Omental fat pad (tissue), 4 donors: ENCODE measurements around the gene ENHO. TPM values are rescaled to one million over a fixed set of nuclear protein-coding genes. Genes with fewer than 3 reads are reported as not detected.
"Not testable (repeated sequence)": the region's sequence is repeated elsewhere in the genome, so short reads cannot be mapped to it uniquely, and the experiment has no call there.

Experiments
- ATAC-seq: fragments of 150-250 bp; one replicate; pipeline ENCODE4 v1.9.1; 2016; ENCODE audit warnings: mild to moderate bottlenecking, moderate library complexity; ENCODE audit not compliant: low FRiP score
- DNase-seq: peaks from one replicate; pipeline ENCODE4 v3.0.0-alpha.2; 2019; ENCODE audit warnings: low spot score
- CTCF ChIP-seq, 3 donors: fragments of 450-650 bp; IDR thresholded peaks; one replicate each; pipeline ENCODE4 v1.5.1; 2016 to 2017; ENCODE audit warnings: antibody characterized with exemption in 3 of 3, mild to moderate bottlenecking in 3 of 3, moderate library complexity in 2 of 3
- total RNA-seq, 4 donors: library from RNA; depleted of rRNA; stranded (reverse); fragments of >200 nt; gene quantifications; one replicate each; pipeline ENCODE4 v1.1.0, GENCODE V29; 2016

ENHO gene
- total RNA-seq, 4 donors from 2014 or later: not detected

DNA sequence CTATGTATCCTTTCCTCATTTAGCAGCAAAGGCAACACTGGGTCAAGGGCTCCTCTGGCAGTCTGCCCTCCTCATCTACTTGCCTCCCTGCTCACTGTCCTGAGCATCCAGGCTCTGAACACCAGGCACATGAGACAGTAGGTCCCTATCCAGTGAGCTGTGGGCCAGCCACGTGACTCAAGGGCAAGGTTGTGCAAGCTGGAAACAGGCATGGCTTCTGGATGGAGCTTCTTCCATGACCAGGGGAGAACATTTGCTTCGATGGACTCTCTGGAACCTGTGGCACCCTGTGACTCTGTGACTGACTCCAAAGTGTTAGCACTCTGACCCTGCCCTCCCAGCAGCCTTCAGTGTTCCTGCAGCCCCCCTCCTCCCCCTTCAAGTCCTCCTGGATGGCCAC is 31.2 kb downstream of the ENHO start:
- TF ChIP-seq CTCF (IDR thresholded peaks at IDR 0.05): no peak
- DNase-seq (no peak), ATAC-seq (no peak)

DNA sequence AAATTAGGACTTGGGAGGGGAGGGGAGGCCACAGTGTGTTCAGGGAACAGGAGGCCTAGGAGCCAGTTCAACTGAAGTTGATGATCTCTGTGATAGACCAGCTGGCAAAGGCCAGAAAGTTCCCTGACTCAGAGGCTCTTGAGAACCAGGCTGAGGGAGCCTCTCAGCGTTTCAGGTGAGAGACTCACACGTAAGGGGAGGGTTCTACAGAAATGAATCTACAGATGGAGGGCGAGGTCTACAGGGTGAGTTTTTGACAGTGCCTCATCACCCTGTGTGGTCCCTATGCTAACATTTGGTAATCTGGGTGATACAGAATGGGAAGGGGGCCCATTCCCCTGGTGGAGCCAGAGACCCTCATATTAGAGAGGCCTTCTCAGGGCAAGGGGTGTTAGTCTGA is 32.0 kb downstream of the ENHO start:
- no peak for TF ChIP-seq CTCF (IDR thresholded peaks at IDR 0.05)
- DNase-seq (no peak), ATAC-seq (no peak)

GRCh38 chr9:34490360-34490759 is 32.4 kb downstream of the ENHO start:
- ATAC-seq (no peak), DNase-seq (no peak)
- TF ChIP-seq CTCF (IDR thresholded peaks at IDR 0.05): no peak

DNA sequence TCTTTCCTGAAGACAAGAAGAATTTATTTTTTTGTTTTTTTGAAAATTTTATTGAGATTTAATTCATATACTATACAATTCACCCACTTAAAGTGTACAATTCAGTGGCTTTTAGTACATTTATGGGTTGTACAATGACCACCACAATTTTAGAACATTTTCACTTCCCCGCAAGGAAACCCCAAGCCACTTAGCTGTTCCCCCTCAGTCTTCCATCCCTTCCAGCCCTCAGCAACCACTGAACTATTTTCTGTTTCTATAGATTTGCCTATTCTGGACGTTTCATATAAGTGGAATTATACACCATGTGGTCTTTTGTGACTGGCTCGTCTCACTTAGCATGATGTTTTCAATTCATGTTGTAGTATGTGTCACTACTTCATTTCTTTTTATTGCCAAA is 36.2 kb downstream of the ENHO start:
- no peak for TF ChIP-seq CTCF (IDR thresholded peaks at IDR 0.05)
- DNase-seq (no peak), ATAC-seq (no peak)

DNA sequence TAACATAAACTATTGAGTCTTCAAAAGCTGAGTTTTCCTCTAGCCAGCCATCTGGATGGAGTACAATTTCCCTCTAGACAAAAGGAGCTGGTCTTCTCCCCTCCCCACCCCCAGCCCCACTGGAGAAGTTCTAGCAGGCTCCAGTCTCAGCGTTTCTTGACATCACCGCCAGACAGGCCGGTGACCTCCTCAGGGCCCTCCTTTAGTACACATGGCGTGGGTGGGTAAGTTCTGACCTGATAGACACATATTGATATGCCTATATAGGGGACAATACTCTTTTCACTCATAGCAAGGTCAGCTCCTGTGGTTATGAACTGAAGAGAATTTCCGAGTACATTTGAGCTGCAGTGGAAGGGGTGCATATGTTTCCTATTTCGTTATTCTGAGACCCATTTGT is 37.0 kb downstream of the ENHO start:
- DNase-seq (no peak), ATAC-seq (no peak)
- TF ChIP-seq CTCF (IDR thresholded peaks at IDR 0.05): no peak

DNA sequence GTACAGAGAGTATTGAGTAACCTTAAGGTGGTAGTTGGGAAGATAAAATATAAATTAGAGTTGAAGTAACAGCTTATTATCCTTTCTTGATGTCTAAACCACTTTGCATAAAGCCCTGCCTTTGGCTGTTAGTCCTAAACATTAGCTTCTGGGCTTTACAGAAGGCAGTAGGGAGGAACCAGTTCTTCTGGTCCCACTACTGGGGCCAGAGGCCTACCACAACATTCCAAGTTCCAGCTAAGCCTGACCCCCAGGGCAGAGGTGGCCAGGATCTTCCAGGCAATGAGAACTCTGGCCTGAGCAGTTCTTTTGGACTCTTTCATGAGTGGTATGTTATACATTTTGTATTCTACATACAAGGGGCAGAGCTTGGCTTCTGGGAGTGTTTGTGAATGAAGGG is 38.1 kb downstream of the ENHO start:
- no peak for ATAC-seq
- no peak for TF ChIP-seq CTCF (IDR thresholded peaks at IDR 0.05)
- no peak for DNase-seq

DNA sequence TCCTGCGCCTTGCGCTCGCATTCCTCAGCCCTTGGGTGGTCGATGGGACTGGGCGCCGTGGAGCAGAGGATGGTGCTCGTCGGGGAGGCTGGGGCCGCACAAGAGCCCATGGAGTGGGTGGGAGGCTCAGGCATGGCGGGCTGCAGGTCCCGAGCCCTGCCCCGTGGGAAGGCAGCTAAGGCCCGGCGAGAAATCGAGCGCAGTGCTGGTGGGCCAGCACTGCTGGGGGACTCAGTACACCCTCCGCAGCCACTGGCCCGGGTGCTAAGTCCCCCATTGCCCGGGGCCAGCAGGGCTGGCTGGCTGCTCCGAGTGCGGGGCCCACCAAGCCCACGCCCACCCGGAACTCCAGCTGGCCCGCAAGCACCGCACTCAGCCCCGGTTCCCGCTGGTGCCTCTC is 40.0 kb downstream of the ENHO start:
- ATAC-seq, DNase-seq: not testable (repeated sequence)

DNA sequence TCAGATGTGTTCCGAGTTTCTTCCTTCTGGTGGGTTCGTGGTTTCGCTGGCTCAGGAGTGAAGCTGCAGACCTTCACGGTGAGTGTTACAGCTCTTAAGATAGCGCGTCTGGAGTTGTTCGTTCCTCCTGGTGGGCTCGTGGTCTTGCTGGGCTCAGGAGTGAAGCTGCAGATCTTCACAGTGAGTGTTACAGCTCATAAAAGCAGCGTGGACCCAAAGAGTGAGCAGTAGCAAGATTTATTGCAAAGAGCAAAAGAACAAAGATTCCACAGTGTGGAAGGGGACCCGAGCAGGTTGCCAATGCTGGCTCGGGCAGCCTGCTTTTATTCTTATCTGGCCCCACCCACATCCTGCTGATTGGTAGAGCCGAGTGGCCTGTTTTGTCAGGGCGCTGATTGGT is 41.2 kb downstream of the ENHO start:
- not testable (repeated sequence) for ATAC-seq, DNase-seq
